Measurements from ENCODE around the gene PIGU.
"Not testable (repeated sequence)": the region's sequence is repeated elsewhere in the genome, so short reads cannot be mapped to it uniquely, and the experiment has no call there.

- TF ChIP-seq, protein P1, sequence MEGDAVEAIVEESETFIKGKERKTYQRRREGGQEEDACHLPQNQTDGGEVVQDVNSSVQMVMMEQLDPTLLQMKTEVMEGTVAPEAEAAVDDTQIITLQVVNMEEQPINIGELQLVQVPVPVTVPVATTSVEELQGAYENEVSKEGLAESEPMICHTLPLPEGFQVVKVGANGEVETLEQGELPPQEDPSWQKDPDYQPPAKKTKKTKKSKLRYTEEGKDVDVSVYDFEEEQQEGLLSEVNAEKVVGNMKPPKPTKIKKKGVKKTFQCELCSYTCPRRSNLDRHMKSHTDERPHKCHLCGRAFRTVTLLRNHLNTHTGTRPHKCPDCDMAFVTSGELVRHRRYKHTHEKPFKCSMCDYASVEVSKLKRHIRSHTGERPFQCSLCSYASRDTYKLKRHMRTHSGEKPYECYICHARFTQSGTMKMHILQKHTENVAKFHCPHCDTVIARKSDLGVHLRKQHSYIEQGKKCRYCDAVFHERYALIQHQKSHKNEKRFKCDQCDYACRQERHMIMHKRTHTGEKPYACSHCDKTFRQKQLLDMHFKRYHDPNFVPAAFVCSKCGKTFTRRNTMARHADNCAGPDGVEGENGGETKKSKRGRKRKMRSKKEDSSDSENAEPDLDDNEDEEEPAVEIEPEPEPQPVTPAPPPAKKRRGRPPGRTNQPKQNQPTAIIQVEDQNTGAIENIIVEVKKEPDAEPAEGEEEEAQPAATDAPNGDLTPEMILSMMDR (IDR thresholded peaks at IDR 0.05; ENCODE audit: extremely low read depth in 1 of 2, insufficient read depth in 1 of 2, low read depth in 1 of 2, low read length in 2 of 2) = not testable (repeated sequence)
- TF ChIP-seq GATA2 (IDR thresholded peaks at IDR 0.05; ENCODE audit: insufficient read depth, insufficient read length, low read depth, low read length); POLR2A (IDR thresholded peaks at IDR 0.05; ENCODE audit: low read depth, low read length); FOS (IDR thresholded peaks at IDR 0.05; ENCODE audit: borderline replicate concordance, insufficient read depth, low read length); POLR2AphosphoS5 (IDR thresholded peaks at IDR 0.05; ENCODE audit: insufficient read depth, low read depth, low read length): not testable (repeated sequence)
These were observed 45.7 kb upstream of the PIGU start for GRCh38 chr20:34722560-34722959.

Measured in endothelial cell of umbilical vein (primary cell).